NCI-H1048 (cell line): Measurements from ENCODE around the gene PDK3.
A peak's percentile ranks its signal among the peaks of the same experiment; 100 is the strongest.

ENCODE experiments used
- DNase-seq: peaks from one replicate; lab custom pipeline; 2025; lab: John Stamatoyannopoulos, UW

Gene PDK3

DNA sequence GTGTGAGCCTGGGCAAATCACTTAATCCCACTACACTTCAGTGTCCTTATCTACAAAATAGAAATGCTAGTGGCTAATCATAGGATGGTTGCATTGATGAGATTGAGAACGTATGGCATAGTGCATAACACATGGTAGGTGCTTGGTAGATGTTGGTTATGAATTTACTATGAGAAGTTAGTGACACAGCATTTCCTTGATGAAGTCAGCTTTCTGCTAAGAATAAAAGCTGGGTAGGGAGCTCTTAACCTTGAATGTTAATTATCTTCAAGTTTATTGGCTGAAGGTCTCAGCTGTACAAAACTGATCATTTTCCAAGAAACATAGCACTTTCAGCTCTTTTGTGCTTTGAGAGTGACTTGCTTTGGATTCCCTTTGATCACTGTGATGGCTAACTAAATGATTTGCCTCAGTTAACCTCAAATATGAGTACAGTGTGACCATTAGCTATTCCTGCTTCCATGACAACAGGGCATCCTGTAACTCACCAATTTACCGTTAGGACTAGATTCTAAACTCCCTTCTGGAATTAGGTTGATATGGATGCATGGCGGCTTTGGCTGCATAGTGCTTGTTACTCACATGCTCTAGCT lies 17.8 kb downstream of the PDK3 start:
- no peak for DNase-seq

DNA sequence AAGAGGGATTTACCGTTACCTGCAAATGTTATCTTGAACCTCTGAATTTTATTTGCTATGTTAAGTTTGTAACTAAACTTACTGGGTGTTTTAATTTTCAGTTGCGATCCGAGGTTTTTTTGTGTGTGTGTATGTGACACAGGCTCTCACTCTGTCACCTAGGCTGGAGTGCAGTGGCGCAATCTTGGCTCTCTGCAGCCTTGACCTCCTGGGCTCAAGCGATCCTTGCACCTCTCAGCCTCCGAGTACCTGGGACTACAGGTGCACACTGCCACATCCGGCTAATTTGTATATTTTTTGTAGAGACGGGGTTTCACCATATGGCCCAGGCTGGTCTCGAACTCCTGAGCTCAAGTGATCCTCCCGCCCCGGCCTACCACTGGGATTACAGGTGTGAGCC lies 18.5 kb downstream of the PDK3 start:
- no peak for DNase-seq

DNA sequence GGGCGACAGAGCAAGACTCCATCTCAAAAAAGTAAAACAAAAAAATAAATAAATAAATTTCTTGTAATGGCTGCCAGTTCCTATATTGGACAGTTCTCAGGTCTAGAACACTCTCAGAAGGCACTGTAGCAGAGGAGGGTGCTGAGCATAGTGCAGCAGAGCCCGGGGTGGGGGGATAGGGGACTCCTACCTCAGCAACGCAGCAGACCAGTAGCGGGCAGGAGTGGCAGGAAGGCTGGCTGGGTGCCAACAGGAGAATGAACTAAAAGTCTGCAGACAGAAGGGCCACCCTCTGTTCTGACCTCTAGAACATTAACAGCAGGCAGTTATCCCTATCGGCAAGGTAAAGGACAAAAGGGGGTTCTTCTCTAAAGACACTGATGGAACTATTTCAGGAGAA lies 20.2 kb downstream of the PDK3 start:
- no peak for DNase-seq

DNA sequence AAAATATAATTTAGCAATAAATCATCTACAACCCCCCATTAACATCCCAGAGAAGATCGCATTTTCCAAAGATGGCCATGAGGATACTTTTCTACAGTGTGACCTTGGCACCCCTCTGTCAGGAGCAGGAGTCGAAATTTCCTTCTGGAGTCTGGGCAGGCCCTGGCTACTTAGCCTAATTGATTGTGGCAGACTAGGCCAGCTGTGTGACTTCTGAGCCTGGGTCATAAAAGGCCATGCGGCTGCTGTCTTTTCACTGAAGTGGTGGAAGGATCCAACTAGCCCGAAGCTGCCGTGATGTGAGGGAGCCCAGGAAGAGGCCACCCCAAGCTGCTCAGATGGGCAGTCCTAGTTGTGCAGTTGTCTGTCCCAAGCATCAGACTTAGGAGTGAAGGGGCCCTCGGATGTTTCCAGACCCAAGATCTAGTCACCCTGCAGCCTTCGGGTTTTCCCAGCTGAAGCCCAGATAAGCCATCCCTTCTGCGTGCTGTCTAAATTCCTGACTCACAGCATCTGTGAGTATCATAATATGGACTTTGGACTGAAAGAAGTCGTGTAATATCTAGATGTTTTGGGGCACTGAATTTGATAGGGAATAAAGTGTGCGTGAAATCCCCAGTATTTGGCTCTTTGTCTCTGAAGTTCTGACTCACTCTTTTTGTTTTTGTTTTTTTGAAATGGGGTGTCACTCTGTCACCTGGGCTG lies 21.0 kb downstream of the PDK3 start:
- no peak for DNase-seq

DNA sequence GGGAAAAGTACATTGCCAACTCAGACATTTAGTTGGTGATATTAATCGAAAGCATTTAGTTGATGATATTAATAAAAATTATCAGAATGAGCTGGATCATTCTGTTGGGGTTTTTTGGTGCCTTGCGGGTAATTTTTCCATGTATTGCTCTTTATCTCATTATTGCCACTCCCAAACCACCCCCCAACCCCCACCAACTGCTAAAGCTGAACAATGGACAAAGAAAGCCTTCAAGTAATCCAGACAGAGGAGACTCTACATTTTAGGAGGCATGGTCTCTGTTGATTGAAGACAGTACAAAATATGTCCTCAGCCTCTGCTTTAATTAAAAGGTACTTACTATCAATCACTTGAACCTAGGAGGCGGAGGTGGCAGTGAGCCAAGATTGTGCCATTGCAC lies 22.5 kb downstream of the PDK3 start:
- no peak for DNase-seq

DNA sequence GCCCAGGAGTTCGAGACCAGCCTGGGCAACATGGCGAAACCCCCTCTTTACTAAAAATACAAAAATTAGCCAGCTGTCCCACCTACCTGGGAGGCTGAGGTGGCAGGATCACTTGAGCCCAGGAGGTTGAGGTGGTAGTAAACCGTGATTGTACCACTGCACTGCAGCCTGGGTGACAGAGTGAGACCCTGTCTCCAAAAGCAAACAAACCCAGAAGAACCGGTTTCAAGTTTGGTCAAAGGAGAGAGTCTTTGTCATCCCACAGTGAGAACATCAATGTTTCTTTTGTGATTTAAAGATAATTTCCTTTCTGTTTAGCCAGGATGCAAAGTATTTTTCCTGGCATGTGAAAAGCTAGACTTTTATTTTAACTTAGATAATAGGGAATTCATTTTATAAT lies 26.7 kb downstream of the PDK3 start:
- no peak for DNase-seq

DNA sequence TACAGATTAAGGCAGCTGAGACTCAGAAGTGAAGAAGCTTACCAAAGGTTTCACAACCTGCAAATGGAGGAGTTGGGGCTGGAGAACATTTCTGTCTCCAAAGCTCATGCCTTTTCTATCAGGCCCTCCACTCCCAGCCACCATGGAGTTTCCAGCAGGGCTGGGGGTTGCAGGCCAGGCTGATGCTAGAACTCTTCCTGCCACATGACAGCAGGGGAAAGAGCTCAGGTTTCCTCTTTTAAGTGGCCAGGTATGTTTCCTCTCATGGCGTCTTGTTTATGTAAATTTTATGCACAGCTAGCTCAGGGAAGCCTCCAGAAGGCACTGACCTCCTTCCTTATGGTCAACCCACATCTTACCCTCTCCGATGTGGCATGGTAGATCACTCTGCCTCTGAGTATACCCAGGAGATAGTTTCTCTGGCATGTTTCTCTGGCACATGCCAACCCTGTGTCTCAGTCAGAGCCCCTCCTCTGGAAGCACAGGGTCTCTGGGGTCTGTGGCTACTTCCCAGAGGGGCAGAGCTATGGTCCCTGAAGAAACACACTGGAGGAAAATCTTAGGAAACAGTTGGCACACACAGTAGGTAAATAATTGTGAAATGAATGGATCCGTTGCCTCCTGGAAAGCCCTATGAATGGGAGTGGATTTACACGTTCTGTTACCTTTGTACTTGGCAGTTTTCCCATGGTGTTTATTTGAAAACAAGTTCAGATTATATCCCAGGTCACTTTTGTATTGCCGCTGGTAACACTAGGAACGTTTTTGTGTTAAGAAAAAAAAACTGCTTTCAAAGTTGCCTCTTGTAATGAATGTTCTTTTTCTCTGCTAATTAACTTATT lies 28.9 kb downstream of the PDK3 start:
- DNase-seq = no peak

DNA sequence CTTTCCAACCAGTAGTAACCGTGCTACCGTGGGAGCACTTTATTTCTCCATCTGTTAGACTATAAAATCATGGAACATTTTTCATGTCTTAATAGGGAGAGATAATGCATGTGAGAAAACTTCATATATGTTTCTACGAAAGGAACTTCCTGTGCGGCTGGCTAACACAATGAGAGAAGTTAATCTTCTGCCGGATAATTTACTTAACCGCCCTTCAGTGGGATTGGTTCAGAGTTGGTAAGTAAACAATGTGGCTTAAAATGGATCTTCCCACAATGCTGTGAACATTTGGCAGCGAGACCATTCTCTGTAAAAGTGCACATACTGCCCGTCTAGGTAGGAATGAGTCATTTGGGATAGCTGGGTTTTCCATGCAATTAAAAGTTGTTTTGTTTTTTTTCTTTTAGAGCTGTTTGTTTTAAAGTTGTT lies 29.6 kb downstream of the PDK3 start:
- DNase-seq = peak; percentile 41

DNA sequence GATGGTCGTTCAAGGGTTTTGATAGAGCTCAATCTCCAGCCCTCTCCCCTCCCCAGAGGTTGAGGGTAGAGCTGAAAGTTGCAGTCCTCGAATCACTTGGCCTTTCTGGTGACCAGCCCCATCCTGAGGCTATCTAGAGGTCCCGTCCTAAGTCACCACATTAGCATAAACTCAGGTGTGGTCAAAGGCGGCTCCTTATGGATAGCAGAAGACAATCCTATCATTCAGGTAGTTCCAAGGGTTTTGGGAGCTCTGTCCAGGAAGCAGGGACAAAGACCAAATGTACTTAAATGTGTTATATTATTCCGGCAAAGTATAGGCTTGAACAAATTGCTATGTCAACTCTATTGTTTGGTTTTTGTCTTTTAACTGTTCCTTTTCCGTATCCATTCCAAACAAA lies 30.6 kb downstream of the PDK3 start:
- DNase-seq = no peak

DNA sequence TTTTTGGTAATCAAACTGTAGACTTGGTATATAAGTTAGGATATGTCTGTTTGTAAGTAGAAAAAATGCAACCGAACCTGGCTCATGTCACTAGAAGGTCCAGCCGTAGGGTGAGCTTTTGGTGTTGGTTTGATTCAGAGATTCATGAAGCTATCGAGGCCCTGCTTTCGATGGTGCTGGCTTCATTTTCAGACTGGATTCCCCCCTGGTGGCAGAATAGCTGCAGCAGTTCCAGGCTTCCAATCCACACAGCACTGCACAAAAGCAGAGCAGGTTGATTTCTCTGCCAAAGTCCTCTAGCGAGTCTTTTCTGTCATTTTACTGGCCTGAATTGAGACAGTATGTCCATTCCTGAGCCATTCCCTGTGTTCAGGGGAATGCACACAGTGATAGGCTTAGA lies 33.1 kb downstream of the PDK3 start:
- DNase-seq = no peak

DNA sequence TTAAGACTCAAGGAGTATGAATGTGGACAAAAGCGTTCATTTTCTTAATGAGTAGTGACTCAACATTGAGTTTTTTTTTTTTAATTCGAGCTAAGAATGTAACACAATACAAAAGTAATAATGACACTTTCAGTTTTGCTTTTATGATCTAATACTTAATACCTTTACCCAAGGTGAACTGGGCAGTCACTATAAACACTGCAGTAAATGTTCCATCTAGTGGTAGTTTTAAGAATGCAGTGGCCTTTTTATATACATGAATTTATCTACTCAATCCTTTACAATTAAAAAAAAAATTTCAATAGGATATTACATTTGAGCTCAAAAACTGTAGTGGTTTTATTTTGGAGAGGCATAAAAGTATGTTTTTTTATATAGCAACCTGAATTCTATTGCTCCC lies 33.9 kb downstream of the PDK3 start:
- DNase-seq = no peak

DNA sequence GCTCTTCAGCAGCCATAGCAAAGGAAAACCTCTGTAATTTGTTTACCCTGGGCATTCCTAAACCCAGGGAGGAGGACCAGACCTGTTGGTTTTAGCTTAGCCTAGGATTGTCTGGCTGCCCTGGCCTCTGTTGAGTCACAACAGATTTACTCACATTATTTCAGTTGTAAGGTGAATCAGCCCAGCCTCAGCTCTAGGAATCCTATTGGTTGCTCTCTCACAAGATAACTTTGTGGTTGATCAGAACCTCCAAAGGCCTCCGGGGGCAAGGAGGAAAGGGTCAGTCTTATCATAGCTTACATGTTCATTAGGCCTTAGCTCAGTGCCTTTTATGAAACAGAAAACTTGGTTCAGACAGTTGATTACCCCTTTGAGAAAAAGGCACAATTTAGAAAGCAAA lies 41.0 kb downstream of the PDK3 start:
- no peak for DNase-seq

DNA sequence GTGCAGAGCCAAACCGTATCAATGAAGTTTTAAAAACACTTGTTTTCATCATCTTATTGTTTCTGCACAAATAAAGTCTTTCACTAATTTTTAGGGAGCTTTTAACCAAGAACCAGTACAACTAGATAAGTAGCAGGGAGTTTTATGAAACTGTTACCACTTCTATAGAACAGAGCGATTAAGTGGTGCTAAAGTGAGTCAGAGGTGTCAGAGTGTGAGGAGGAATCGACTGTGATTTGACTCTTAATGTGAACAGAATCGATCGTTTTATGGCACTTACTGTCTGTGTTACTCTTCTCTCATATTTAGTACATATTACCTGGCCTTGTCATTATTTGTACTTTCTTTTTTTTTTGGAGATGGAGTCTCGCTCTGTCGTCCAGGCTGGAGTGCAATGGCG lies 43.3 kb downstream of the PDK3 start:
- DNase-seq = no peak

DNA sequence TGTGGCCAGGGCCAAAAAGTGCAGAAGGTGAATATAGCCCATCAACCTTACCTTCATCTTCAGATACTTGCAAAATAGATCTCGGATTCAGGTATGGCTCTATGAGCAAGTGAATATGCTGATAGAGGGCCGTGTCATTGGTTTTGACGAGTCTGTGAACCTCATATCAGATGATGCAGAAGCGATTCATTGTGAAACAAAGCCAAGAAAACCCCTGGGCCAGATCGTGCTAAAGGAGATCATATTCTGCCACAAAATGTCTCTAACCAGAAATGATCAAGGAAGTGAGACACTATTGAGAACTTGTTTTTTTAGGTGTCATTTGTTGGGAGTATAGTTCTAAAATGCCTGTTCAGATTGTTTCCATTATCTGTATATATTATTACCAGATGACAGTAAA lies 48.3 kb downstream of the PDK3 start:
- DNase-seq = no peak

DNA sequence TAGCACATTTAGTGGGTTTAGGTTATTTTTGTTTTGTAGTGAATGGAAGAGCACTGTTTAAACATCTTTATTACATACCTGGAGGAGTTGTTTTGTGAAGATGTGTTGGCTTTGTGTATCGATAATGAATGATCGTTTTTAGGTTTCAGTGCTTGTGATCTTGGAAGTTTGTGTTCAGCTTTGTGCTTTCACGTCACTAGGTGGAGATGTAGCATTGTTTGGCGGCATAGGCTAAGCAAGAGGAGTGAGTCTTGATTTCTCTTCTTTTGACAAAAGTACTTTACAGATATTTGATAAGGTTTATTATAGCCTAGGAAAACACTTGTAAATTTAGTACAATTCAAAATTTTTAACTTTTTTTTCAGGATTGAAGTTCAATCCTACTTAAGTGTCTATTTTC lies 50.4 kb downstream of the PDK3 start:
- no peak for DNase-seq

DNA sequence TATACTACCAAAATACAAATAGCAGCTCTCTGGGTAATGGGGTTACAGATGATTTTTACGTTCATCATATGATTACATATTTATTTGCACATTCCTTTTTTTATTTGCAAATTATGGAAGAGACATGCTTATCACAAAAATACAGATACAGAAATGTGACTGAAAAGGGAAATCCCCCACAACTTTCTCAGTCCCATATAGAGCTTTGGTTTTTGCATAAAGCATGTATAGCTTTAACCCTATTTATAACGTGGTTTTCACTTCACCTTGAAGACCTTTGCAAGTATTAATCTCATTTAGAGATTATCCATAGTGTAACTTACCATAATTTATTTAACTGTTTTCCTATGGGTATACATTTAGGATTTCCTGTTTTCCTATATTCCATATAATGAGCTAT lies 55.4 kb downstream of the PDK3 start:
- DNase-seq = no peak

DNA sequence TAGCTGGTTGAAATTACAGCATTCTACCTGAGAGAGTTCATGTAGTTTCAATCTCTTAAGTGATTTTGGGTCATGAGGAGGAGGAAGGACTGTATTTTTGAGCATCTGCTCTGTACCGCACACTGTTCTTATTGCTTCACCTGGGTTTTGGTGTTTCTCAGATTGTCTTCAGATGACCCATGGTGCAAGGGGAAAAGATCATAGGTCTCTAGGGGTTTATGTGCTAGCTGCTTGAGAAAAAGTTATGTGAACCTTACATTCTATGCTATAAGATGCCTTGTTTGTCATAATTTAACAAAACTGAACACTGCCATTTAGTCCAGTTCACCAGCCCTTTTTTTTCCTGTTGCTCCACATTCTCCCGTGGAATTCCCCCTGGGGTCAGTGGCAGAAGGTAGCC lies 60.4 kb downstream of the PDK3 start:
- no peak for DNase-seq

DNA sequence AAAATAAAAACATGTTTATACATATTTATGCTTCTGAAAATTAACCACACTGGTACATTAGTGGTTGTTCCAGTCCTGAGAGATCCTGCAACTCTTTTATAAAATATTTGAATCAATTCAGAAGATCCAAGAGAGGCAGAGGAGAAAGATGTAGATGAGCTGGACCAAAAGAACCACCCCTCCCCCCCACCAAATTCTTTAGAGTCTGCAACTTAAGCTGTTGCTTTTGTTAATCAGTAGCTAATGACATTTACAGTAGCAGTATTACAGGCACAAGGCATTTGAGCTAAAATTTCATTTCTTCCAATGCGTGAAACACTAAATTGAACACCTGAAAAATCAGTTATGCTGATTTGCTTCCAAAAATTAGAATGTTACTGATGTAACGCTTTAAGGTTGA lies 61.5 kb downstream of the PDK3 start:
- no peak for DNase-seq

DNA sequence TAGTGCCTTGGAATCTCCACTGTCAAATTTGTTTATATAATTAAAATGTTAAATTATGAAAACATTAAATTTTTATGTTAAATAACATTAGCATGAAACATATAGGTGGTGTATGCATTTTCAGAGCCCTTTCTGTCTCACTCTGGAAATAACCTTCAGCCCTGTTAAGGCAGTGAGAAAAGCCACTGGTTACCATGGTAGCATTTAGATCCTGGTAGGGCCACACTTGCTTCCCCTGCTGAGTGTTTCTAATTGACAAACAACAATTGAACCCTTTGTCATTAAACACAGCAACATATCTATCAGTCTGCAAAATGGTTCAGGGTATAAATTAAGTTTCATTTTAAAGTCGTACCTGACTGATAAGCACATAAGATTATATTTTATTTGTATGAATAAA lies 63.5 kb downstream of the PDK3 start:
- no peak for DNase-seq

DNA sequence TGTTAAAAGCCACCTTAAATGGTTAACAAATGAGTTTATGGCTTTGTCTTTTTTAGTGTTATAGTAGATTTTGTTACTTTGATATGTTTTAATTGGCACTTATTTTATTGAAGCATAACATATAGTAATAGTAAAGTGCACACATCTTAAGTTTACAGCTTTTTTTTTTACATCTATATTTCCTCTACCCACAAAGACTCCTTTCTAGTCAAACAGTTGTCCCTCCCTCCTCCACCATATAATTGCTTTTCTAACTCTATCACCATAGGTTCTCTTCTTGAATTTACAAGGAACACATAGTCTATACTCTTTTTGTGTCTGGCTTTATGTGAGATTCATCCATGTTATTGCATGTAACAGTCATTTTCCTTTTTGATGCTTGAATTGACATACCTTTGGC lies 71.5 kb downstream of the PDK3 start:
- no peak for DNase-seq

DNA sequence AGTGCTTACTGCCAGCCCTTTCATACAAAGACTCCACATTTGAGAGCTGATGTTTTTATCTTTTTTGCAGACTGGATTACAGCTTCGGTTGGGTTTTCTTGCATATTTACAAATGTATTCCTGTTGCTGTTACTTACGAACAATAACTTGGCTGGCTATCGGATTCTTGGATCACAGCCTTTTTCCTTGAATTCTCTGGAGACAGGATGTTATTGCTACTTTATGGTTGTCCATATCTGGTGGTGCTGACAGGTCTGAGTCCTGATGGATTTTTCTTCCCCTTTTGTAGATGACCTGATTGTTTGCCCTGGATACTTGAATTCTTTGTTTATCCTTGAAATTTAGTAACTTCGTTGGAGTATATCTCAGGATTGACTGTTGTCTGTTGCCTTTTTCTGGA lies 77.7 kb downstream of the PDK3 start:
- no peak for DNase-seq

DNA sequence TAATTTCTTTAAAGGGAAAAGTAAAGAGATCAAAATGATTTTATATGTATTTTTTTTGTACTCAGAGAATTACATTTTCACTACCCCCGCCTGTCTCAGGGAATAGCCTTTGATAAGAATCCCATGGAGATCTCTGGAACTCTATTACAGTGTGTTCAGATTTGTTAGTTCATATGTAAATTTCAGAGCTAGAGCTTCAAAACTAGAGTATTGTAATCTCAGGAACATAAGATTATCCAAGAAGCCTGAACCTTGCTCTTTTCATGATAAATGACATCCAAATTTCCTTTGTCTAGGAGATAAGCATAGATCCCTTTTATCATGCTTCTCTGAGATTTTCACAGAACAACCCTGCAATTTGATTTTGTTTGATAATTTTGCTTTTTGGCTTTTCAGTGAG lies 82.9 kb downstream of the PDK3 start:
- DNase-seq = no peak

DNA sequence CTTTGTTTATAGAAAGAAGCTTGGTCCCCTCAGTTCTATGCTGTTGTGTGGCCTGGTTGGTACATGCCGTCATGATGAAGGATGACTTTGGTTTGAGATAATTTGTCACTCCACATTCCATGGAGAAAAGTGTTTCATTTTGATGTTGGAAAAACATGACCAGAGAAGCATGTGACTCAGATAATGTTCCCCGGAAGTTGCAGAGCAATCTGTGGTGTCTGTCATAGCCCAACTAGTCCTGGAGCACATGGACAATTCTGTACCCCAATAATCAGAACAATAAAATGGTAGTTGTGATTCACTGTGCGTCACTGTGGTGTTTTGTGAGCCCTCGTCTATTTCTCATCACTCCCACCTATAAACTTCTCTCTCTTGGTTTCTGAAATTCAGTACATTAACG lies 85.1 kb downstream of the PDK3 start:
- no peak for DNase-seq
